Large intestine (tissue), 3 donors: ENCODE data around the gene ZNF121. TPM values are rescaled to one million over a fixed set of nuclear protein-coding genes. Genes with fewer than 3 reads are reported as not detected.
A peak's percentile ranks its signal among the peaks of the same experiment; 100 is the strongest.
"Not testable (repeated sequence)": the region's sequence is repeated elsewhere in the genome, so short reads cannot be mapped to it uniquely, and the experiment has no call there.

Experiments used
- DNase-seq, 2 donors: peaks; one replicate each; pipeline versions ENCODE4 v3.0.0 to v3.0.0-alpha.2; 2013
- H3K27ac ChIP-seq: one replicate; pipeline ENCODE4 v1.5.1; 2013; ENCODE audit warnings: low read length
- H3K27me3 ChIP-seq: 2 replicates; pipeline ENCODE4 v1.6.1; 2013; ENCODE audit warnings: low read length; ENCODE audit not compliant: control insufficient read depth, insufficient read depth
- H3K36me3 ChIP-seq: 2 replicates; pipeline ENCODE4 v1.6.1; 2013; ENCODE audit warnings: low read length; ENCODE audit not compliant: control insufficient read depth, insufficient read depth
- H3K4me1 ChIP-seq: one replicate; pipeline ENCODE4 v1.6.1; 2013; ENCODE audit warnings: low read length; ENCODE audit not compliant: control insufficient read depth, insufficient read depth
- H3K4me3 ChIP-seq: one replicate; pipeline ENCODE4 v1.5.1; 2013; ENCODE audit warnings: low read length
- H3K9me3 ChIP-seq: one replicate; pipeline ENCODE4 v1.6.1; 2013; ENCODE audit warnings: mild to moderate bottlenecking, low read depth, low read length, moderate library complexity; ENCODE audit not compliant: control insufficient read depth
- WGBS: methylation state at CpG from one replicate; pipeline ENCODE4 v1.1.5; 2013; ENCODE audit warnings: low lambda C conversion rate; ENCODE audit not compliant: insufficient coverage; 5-methylcytosine and 5-hydroxymethylcytosine counted together
- polyA plus RNA-seq: library from polyadenylated mRNA; unstranded; fragments of 120-200 nt; gene quantifications from one replicate; pipeline ENCODE4 v1.2.1, GENCODE V29; 2013

Gene ZNF121
- polyA plus RNA-seq, 1 donor, result 24.2 TPM

DNA sequence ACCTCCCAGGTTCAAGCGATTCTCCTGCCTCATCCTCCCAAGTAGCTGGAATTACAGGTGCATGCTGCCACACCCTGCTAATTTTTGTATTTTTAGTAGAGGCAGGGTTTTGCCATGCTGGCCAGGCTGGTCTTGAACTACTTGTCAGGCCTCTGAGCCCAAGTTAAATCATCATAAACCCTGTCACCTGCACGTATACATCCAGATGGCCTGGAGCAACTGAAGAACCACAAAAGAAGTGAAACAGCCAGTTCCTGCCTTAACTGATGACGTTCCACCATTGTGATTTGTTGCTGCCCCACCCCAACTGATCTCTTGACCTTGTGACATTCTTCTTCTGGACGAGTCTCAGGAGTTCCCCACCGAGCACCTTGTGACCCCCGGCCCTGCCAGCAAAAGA lies 45.1 kb downstream of the ZNF121 start:
- not testable (repeated sequence) for H3K4me1 ChIP-seq, H3K27me3 ChIP-seq, DNase-seq
- no CpG with 5 or more reads among the region's 6 CpGs for WGBS
- peaks cover 21% of the 10 kb centered on the region for H3K36me3 ChIP-seq
- H3K27ac ChIP-seq, result peak overlapping the region; percentile 97
- H3K4me3 ChIP-seq, result peak overlapping the region; percentile 88
- peaks cover 26% of the 10 kb centered on the region for H3K9me3 ChIP-seq

- peak within 1 kb of the TSS; percentile 97 for H3K27ac ChIP-seq
- H3K36me3 ChIP-seq, result peaks cover 29% of the 10 kb centered on the region
- peak; percentile 90 to 96 for DNase-seq
- peak within 1 kb of the TSS; percentile 88 for H3K4me3 ChIP-seq
- no peaks in the 10 kb centered on the region for H3K4me1 ChIP-seq
- 0% methylated on average over 2 of the region's 49 CpGs for WGBS
- H3K9me3 ChIP-seq, result peaks cover 27% of the 10 kb centered on the region
- no peaks in the 10 kb centered on the region for H3K27me3 ChIP-seq
Observed at GRCh38 chr19:9538183-9539058, 45.9 kb downstream of the ZNF121 start, which contains the start of gene ZNF426. Gene ZNF426, minus strand, starts transcription at chr19:9538645. Its CDS starts 2,413 bp downstream, at chr19:9536232.

DNA sequence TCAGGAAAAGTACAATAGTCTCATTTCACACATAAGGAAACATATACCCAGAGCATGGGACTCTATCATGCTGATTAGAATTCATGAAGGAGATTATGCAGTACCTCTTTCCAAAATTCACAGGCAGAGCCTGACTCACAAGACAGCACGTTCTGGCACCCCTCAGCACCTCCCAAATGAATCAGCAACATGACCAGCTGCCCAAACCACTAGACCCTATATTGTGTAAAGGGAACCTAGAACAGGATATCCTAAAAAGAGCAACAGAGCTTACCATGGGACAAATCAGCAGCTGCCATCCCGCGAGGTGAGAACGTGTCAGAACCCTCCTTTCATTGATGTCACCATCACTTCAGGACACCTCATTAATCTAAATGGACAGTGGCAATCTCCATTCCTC lies 48.4 kb downstream of the ZNF121 start:
- no CpG with 5 or more reads among the region's 4 CpGs for WGBS
- Histone ChIP-seq H3K27me3 (no peaks in the 10 kb centered on the region), H3K9me3 (peaks cover 22% of the 10 kb centered on the region), H3K27ac (no peak overlapping the region), H3K36me3 (peaks cover 54% of the 10 kb centered on the region), H3K4me3 (no peak overlapping the region), H3K4me1 (no peaks in the 10 kb centered on the region)
- DNase-seq, result no peak

- peaks cover 89% of the 10 kb centered on the region for H3K36me3 ChIP-seq
- H3K4me3 ChIP-seq, result no peak overlapping the region
- no peaks in the 10 kb centered on the region for H3K27me3 ChIP-seq
- no CpG with 5 or more reads among the region's 4 CpGs for WGBS
- H3K9me3 ChIP-seq, result peaks cover 41% of the 10 kb centered on the region
- no peaks in the 10 kb centered on the region for H3K4me1 ChIP-seq
- DNase-seq, result no peak
- no peak overlapping the region for H3K27ac ChIP-seq
Observed at GRCh38 chr19:9531933-9532332, 52.4 kb downstream of the ZNF121 start.

DNA sequence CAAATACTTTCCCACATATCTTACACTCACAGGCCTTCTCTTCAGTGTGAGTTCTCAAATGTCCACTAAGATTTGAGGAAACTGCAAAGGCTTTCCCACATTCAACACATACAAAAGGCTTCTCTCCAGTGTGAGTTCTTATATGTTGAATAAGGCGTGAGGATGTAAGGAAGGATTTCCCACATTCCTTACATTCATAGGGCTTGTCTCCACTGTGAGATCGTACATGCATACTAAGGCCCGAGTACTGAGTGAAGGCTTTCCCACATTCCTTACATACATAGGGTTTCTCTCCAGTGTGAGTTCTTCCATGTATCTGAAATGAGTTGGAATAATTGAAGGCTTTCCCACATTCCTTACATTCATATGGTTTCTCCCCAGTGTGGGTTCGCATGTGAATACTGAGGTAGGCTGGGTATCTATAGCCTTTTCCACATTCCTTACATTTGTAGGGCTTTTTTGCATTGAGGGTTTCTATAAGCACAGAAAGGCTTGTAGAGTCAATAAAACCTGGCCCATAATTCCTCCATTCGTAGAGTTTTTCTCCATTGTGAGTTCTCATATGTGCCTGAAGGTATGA lies 55.5 kb downstream of the ZNF121 start:
- DNase-seq, result no peak
- WGBS, result no CpG with 5 or more reads among the region's 5 CpGs
- H3K9me3 ChIP-seq, result peaks cover 26% of the 10 kb centered on the region
- H3K36me3 ChIP-seq, result peaks cover 66% of the 10 kb centered on the region
- H3K4me1 ChIP-seq, result no peaks in the 10 kb centered on the region
- H3K4me3 ChIP-seq, result no peak overlapping the region
- no peak overlapping the region for H3K27ac ChIP-seq
- no peaks in the 10 kb centered on the region for H3K27me3 ChIP-seq

DNA sequence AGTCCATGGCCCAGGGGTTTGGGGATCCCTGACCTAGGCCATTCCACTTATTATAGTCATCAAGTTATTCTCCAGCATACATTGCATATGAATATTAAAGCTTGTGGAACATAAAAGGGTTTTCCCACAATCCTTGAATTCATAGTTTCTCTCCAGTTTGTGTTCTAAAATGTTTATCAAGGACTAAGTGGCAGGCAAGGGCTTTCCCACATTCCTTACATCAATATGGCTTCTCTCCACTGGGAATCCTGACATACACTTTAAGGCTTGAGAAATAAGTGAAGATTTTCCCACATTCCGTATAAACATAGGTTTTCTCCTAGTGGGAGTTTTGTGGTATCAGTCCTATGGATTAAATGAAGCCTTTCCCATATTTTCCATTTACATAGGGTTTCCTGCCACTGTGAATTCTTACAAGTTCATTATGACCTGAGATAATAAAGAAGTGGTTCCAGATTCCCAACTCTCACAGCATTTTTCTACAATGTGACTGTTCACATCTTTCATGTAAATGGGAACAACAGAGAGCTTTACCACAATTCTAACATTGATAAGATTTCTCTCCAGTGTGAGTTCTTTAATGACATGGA lies 60.3 kb downstream of the ZNF121 start:
- H3K36me3 ChIP-seq, result peaks cover 19% of the 10 kb centered on the region
- H3K27me3 ChIP-seq, result no peaks in the 10 kb centered on the region
- WGBS, result no CpG with 5 or more reads among the region's 1 CpG
- peaks cover 35% of the 10 kb centered on the region for H3K9me3 ChIP-seq
- H3K4me1 ChIP-seq, result no peaks in the 10 kb centered on the region
- H3K4me3 ChIP-seq, result no peak overlapping the region
- no peak overlapping the region for H3K27ac ChIP-seq
- no peak for DNase-seq

Other genes with a start within 250 kb of the ZNF121 start
- gene ZNF177, start 221.5 kb downstream of the ZNF121 start, polyA plus RNA-seq, result 2.9 TPM
- gene ZNF266, start 148.9 kb downstream of the ZNF121 start, polyA plus RNA-seq, result 62.6 TPM
- 0.06 TPM for gene ZNF560, start 85.9 kb downstream of the ZNF121 start, polyA plus RNA-seq
- gene ZNF426, start 45.9 kb downstream of the ZNF121 start, polyA plus RNA-seq, result 10.7 TPM
- gene ZNF561, start 36.7 kb upstream of the ZNF121 start, polyA plus RNA-seq, result 39.6 TPM
- 16.5 TPM for gene ZNF562, start 90.6 kb upstream of the ZNF121 start, polyA plus RNA-seq
- 17.3 TPM for gene ZNF846, start 184.2 kb upstream of the ZNF121 start, polyA plus RNA-seq
- 39.2 TPM for gene FBXL12, start 234.6 kb upstream of the ZNF121 start, polyA plus RNA-seq
- 282 TPM for gene UBL5, start 243.4 kb upstream of the ZNF121 start, polyA plus RNA-seq